Lung microvascular endothelial cell (primary cell): ENCODE results near the gene MLKL. TPM values are rescaled to one million over a fixed set of nuclear protein-coding genes. Genes with fewer than 3 reads are reported as not detected.

Experiments
- DNase-seq, 2 donors: peaks; one replicate each; pipeline versions ENCODE4 v3.0.0 to v3.0.0-alpha.2; 2010; ENCODE audit warnings: low read depth in 2 of 2
- total RNA-seq: library from RNA; depleted of rRNA; stranded (reverse); fragments of >200 nt; gene quantifications from 2 replicates; pipeline ENCODE4 v1.2.1, GENCODE V29; 2014

The MLKL gene
- 8.9 and 10.9 TPM in 2 replicates for total RNA-seq

DNA sequence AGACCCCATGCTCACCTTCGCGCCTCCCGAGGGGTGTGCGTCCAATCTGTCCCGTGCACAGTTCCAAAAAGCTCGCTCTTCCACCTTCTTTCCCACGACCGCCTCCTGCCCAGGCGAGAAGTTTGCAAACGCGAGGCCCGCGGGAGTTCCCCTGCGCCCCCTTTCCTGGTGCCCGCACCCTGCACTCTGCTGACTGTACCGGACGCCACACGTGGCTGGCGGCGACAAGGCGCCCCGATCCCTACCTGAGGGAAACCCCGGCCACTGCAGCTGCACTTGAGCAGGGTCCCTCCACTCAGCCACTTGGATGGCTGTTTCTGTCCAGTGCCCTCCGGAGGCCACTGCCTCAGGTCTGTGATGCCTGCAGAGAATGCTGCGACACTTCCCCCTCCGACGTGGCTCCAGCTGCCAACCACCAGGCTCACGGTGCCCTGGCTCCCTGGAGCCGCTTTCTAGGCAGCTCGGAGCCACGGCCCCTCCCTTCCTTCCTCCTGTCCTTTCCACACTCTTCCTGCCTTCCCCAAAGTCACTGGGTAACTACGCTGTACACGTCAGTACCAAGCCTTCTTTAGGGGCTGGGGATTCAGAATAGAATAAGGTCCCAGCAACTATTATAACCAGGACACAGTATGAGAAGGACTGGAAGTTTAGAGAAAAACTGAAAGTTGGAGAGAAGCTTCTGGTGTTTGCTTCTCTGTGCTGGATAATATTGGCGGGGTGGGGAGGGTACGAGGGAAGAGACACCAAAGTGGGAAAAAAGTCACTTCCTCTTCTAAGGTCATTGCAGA, at the start of gene MLKL:
Gene MLKL (minus strand): TSS at position 425 of the 788 bp plus-strand sequence. CDS start 5,105 bp downstream, outside the sequence.
- peak; percentile 44 to 46 for DNase-seq

DNA sequence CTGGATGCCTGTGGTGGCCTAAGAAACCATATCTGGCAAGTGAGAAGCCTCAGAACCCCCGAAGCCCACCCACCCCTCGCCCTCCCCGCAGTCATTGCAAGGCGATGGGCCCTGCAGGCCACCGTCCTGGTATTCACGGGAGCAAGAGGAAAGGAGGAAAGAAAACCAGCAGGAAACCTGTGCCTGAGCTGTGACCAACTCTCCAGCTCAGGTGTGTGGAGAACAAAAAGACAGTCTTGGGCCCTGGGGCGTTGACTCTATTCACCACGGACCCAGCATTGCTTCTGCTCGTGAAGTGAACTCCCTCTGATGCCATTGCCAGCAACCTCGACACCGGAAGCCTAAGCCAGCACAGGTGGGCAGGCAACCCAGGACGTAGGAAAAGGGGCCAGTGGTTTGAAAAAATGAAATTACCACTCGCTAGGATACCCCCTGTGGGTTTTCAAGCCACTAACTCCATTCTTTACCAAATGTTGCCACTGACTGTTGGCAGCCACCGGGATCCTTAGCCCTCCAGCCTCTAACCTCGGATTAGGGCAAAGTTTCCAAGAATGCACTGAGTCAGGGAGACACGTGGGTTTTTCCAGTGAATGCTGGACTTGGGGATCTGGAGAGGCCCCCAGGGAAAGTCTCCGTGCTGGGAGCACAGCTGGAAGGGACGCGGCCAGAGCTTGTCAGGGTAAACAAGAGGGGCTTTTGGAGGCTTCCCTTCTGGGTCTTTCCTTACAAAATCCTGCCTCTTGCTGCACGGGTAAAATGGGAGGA, 48.8 kb upstream of the MLKL start:
- no peak for DNase-seq

DNA sequence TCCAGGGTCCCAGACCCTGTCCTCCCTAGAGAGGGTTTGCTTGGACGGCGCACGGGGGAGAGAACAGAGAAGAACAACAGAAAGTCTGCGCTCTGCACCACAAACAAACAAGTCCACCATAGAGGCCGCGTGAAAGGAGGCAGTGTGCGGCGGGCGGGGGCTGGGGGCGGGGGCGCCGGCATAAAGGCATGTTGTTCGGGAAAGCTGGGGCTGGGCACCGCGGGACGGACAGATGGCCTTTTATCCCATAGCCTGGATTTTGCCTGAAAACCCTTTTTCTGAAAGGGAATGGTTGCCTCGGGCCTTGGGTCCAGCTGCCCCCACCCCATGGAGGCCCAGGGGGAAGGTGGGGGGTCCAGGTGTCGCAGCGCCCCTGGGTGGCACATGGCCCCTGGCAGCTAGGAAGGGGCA, 48.0 kb upstream of the MLKL start:
- no peak for DNase-seq

DNA sequence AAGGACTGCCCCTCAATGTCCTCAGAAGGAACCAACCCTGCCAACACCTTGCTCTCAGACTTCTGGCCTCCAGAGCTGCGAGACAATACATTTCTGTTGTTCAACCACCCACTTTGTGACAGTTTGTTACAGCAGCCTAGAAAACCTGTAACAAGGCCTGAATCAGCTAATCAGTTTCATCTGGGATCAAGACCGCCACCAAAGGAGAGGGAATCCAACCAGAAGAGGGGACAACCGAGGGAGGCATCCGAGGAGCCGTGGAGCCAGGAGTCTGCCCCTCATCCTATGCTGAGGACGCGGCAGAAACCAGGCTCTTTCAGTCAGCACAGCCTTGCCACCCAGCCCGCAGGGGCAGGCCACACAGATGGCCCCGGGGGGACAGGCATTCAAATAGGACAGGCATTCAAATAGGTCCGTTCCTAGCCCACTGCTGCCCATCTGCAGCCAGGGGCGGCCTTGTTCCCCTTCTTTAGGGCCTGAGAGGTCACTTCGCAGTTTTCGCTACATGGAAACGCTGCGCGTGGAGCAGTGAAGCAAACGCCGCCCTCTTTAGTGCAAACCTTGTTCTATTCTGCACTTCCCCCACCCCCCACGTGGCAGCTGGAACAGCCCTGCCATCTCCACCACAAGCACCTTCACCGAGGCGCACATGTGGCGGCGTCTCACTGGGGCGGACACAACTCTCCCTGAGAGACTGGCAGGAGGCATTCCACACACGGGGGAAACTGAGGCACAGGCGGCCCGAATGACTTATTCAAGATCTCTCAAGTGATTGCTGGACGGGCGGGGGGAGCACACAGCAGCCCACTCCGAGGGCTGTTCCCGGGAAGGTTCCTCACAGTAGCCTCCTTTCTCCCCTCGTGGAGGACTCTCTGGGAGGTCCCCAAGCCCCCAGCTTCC, 47.3 kb upstream of the MLKL start:
- DNase-seq, result no peak

DNA sequence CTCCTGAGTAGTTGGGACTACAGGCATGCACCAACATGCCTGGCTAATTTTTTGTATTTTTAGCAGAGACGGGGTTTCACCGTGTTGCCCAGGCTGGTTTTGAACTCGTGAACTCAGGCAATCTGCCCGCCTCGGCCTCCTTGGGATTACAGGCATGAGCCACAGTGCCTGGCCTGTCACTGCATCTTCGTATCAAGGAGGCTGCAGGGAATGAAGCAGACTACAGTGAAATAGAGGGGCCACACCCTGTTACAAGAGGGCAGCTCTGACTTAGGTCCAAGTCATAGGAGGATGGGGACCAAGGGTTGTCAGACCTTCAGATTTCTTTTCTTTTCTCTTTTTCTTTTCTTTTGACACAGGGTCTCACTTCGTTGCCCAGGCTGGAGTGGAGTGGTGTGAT, 45.3 kb upstream of the MLKL start:
- no peak for DNase-seq

DNA sequence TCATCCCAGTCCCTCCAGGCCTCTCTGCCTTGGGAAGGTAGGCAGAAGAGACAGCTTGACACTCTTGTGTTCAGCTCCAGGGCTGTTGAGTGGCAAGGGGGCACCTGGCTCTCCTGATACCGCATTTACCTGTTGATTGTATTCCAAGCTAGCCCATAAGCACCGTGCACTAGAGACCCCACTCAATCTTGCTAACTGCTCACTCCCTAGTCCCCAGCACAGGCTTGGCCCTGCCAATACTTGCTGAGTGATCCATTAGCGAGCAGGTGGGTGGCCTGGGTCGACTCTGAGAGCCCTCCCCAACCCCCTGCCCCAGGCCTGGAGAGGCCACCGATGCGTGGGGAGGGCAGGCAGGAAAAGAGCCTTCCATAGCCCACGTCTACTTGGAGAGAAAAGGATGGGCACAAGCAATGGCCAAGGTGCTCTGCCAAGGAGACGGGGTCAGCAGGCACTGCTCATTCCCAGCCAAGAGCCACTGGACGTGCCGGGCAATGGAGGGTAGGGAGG, 44.5 kb upstream of the MLKL start:
- no peak for DNase-seq

DNA sequence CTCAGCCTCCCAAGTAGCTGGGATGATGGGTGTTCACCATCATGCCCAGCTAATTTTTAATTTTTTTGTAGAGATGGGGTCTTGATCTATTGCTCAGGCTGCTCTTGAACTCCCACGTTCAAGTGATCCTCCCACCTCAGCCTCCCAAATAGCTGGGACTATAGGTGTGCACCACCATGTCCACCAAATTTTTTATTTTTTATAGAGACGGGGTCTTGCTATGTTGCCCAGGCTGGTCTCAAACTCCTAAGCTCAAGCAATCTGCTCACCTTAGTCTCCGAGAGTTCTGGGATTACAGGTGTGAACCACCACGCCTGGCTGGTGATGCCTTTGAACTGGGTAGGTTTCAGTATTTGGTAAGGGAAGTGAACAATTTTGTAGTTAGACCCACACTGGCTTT, 43.9 kb upstream of the MLKL start:
- DNase-seq, result no peak

DNA sequence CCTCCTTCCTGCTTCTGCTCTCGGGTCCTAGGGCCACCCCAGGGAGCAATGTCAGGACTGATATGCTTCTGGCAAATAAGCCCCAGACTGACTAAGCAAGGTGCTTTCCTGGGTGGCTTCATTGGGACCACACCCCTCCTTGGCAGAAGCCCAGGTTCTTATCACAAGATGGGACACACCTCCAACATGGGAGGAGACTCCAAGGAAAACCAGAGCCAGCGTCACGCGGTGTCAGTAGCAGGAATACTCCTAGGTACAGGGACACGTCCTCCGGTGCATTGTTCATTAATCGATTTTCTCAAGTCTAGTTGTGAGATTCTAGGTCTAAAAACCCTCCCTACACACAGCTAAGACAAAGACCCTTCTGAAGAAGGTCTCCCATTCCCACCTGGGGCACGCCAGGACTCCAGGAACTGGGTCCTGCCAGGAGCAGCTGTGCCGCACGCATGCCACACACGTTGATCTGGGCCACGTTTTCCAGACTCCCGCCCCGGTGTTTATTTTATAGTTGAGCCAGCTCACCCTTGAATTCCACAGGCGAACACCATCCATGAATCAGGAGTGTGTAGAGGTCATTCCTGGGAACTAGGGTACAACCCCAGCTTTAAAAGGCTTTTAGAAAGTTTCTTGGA, 43.1 kb upstream of the MLKL start:
- peak; percentile 18 to 54 for DNase-seq

DNA sequence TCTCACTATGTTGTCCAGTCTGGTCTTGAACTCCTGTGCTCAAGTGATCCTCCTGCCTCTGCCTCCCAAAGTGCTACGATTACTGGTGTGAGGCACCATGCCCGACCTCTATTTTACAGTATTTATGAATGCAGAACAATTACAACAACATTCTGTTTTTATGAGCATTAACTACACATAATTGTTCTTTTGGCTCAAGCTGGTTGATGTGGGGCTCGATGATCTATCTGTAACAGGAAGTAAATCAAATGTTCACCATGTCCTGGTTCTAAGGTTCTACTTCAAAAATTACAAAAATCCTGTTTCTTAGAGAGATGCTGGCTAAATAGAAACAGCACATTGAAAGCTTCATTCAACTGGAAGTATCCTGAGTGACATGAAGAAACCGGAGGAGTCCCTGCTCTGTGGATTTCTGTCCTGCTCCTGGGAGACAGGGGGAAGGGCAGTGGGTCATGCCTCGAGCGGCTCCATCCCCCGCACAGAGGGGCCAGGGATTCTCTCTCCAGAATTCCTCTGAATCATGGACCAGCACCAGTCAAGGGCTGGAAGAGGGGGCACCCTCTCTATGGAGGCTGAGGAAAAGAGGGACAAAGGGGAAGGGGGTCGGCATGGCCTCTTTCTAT, 42.5 kb upstream of the MLKL start:
- DNase-seq, result no peak

DNA sequence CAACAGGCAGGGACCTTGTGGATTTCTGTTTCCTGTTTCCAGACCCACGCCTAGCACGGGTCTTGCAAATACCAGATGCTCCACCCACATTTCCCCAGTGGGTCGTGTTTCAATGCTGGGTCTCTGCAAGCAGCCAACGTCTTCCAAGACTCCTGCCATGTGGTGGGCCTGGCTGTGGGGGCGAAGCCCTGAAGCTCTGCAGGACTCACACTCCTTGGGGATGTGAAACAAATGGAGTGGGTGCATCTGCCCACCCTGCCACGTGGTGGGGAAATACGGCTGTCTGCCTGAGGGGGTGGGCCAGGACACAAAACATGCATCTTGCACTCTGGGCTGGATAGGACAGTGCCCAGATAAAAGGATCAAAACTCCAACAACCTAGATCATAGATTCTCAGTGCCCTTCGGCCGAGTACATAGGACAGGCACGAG, 41.4 kb upstream of the MLKL start:
- peak in 1 of 2 donors; percentile 40 for DNase-seq

DNA sequence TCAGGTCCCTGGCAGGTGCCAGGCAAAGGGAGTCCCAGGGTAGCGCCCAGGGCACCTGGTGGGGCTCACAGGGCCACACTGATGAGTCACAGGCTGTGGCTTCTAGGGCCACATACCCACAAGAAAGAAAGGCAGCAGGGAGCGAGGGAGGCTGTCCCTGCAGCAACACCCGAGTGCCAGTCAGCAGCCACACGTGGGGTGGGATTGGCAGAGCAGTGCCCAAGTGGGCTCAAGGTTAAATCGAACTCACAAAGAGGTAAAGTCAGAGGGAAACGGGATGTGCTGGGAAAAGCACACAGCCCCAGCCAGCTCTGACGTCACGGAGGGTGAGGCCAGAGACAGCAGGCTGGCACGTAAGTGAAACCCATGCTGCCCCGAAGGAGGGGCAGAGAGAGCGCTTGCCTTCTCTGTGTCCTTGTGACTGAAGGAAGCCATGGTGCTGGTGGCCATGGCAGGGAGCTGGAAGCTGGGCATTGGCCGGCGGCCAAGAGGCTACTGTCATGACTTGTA, 40.2 kb upstream of the MLKL start:
- DNase-seq, result peak; percentile 30 to 66

DNA sequence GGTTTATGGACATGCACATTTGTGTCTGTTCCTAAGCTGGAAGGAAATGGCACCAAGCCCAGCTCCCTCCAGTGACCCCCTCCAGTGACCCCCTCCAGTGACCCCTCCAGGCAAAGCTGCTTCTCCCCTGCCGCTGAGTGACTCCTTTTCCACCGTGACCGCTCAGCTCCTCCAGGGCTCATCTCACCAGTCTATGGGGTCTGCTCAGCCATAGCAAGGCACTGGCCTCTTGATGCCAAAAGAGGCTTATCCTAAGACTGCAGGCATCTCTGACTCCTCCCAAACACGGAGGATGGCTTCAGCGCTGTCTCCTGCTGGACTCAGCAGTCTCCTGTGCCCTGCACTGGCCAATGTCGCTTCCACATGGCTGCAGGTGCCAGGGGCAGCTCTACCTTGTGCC, 38.6 kb upstream of the MLKL start:
- DNase-seq, result no peak

DNA sequence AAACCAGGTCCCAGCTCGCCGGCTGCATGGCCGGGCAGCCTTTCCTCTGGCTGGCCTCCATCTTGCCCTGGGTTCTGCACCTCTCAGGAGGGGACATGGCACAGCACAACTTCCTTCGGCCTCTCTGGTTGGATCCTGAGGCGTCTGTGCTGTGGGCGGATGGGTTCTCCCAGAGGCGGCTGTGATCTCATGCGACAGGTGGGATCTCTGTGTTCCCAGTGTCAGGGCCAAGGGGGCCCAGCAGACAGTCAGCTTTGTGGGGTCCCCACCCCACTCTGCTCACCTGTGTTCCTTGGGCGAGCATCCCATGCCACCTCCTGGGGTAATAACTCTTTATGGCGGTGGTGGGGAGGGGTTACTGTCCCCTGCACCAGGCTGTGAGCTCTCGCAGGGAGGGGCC, 38.2 kb upstream of the MLKL start:
- DNase-seq, result no peak

DNA sequence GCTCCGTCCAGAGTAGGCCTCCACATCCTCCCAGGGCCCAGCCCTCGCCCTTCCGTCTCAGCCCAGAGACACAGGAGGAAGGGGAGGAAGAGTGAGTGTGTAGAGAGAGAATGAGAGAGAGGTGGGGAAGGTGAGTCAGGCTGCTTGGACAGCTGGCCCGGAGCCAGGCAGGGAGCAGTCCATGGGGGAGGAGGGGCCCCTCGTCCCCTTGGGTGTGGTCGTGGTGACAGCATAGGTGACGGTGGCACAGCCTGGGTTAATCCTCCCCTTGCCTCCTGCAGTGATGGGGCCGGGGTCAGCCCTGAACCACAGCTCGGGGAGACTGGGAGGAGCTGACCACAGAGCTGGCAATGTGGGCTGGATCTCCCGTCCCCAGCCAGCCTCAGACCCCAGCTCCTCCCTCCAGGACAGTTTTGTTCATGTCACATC, 37.5 kb upstream of the MLKL start:
- DNase-seq, result peak in 1 of 2 donors; percentile 46

DNA sequence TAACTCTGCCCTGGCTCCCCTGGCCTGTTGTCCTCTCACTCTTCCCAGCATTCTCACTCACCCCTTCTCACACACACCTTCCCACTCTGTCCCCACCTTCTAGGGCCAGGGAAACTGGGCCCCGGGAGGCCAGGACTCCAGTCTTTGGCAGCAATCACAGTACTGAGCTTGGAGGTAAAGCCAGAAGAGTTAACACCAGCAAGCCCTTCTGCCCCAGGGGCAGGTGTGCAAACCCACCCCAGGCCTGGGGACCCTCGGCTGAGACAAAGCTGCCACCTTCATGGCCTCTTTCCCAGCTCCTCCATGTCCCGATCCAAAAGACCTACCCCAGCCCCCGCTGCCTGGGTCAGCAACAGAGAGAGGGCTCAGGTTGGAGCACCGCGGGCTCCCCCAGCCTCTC, 36.9 kb upstream of the MLKL start:
- DNase-seq, result no peak

DNA sequence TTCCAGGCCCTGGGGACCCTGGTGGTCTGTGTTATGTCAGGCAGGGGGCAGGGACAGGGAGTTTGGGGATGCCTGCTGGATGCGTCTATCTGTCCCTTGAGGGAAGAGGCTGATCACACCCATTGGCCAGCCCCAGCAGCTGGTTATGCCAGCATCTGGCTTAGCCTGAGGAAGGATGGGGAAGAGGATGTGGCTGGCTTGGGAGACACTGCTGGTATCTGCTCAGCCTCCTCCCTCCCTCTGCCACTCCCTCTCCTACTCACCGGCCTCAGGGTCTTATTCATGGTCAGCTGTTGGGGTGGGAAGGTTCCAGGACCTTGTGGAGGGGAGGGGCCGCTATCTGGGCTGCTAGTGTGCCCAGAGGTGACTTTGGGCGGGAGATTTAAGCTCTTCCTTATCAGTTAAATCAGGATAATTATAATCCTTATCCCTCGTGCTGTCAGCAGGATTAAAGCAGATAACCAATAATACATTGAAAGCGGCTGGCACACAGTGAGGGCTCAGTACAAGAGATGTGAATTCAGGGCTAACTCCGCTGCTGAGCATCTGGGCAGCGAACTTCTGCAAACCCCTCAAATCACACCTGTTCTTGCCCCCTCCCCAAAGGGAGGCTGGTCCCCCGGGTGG, 36.0 kb upstream of the MLKL start:
- no peak for DNase-seq

DNA sequence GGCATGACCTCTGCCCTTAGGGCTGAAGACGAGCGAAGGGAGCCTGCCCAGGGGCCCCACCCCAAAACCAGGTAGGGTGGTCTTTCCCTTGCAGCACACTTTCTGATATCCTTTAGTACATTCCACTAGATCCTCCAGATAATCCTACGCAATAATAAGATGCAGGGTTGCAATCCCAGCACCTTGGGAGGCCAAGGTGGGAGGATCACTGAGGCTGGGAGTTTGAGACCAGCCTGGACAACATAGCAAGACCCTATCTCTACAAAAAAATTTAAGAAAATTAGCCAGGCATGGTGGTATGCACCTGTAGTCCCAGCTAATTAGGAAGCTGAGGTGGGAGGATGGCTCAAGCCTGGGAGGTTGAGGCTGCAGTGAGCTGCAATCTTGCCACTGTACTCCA, 34.9 kb upstream of the MLKL start:
- DNase-seq, result no peak

DNA sequence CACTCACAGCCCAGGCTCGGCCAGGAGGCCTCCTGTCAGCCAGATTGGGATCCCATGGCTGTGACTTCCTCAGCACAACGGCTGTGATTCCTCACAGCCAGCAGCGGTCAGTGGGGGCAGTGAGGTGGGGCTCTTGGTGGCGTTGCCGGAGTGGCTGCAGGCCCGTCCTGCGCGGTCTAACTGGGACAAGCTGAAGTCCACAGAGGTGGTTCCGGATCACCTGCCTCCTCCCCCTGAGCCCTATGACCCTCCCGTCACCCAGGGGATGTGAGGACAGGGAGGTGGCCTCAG, 34.4 kb upstream of the MLKL start:
- DNase-seq, result no peak

DNA sequence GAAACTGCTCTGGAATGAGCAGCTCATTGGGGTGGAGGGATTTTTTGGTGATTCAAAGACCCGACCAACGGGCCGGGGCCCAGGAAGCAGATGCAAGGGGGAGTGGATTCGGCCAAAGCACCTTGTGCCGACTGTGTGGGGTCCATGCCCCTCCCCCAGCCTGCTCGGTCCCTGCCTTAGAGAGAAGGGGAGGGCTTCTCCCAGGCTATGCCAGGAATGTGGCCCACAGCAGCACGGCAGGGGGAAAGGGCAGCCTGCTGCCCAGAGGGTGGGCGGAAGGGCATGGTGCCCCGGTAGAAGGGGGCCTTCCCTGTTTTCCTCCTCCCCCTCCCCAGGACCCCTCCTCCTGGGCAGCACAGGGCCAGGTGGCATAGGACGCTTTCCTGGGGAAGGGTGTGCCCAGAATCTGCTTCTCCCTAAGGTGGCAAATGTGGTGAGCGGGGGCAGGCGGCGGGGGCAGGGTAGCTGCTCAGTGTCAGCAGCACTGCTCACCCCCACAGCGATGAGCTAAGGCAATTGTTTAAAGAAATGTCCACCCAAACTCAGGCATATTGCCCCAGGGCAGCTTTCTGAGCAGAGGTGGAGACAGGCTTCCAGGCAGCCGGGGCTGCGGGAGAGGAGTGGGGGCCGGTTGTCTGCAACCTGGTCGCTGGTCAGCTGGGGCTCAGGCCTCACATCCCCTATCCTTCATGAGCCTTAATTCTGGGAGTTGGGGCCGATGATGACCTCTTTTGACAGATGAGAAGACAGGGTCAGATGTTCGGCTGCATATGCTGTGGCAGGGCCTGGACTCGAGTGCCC, 33.9 kb upstream of the MLKL start:
- no peak for DNase-seq
